DMS 273 treated with DMSO at 0.1 percent for 48 hours (cell line): ENCODE data around the gene RAP1A.
A peak's percentile ranks its signal among the peaks of the same experiment; 100 is the strongest.

Source experiments
- DNase-seq: peaks from one replicate; lab custom pipeline; 2025; lab: John Stamatoyannopoulos, UW

RAP1A gene

GRCh38 chr1:111619635-111620440 lies at the start of gene RAP1A:
RAP1A (plus strand) TSS chr1:111619789; CDS start chr1:111691361, 71,572 bp downstream.
- DNase-seq, result peak; percentile 60

GRCh38 chr1:111569913-111570312 lies 49.7 kb upstream of the RAP1A start:
- DNase-seq, result no peak

- no peak for DNase-seq
These were observed 48.8 kb upstream of the RAP1A start for GRCh38 chr1:111570781-111571181.

- DNase-seq, result no peak
These were observed 48.4 kb upstream of the RAP1A start for GRCh38 chr1:111571239-111571638.

GRCh38 chr1:111571987-111572386 lies 47.6 kb upstream of the RAP1A start:
- DNase-seq, result no peak

- no peak for DNase-seq
These were observed 43.0 kb upstream of the RAP1A start for GRCh38 chr1:111576547-111576946.

GRCh38 chr1:111577814-111578213 lies 41.8 kb upstream of the RAP1A start:
- DNase-seq, result no peak

GRCh38 chr1:111581166-111581565 lies 38.4 kb upstream of the RAP1A start:
- DNase-seq, result no peak

GRCh38 chr1:111582016-111582415 lies 37.6 kb upstream of the RAP1A start:
- no peak for DNase-seq

GRCh38 chr1:111582644-111583618 lies 36.7 kb upstream of the RAP1A start:
- DNase-seq, result no peak

- no peak for DNase-seq
These were observed 34.0 kb upstream of the RAP1A start for GRCh38 chr1:111585447-111586086.

- DNase-seq, result no peak
These were observed 33.5 kb upstream of the RAP1A start for GRCh38 chr1:111586112-111586511.

GRCh38 chr1:111587509-111588174 lies 31.9 kb upstream of the RAP1A start:
- peak; percentile 68 for DNase-seq

GRCh38 chr1:111591937-111592336 lies 27.7 kb upstream of the RAP1A start:
- DNase-seq, result no peak

- peak; percentile 24 for DNase-seq
These were observed 26.9 kb upstream of the RAP1A start for GRCh38 chr1:111592389-111593361.

GRCh38 chr1:111593403-111594305 lies 25.9 kb upstream of the RAP1A start:
- no peak for DNase-seq

- DNase-seq, result no peak
These were observed 25.3 kb upstream of the RAP1A start for GRCh38 chr1:111594306-111594693.

- DNase-seq, result no peak
These were observed 23.8 kb upstream of the RAP1A start for GRCh38 chr1:111595807-111596206.

- DNase-seq, result no peak
These were observed 23.1 kb upstream of the RAP1A start for GRCh38 chr1:111596499-111596898.

- DNase-seq, result no peak
These were observed 22.2 kb upstream of the RAP1A start for GRCh38 chr1:111597426-111597825.
